Right lung (tissue), 5 donors: ENCODE results near the gene PLCH1. TPM values are rescaled to one million over a fixed set of nuclear protein-coding genes. Genes with fewer than 3 reads are reported as not detected.

Experiments
- DNase-seq, 2 donors: peaks; one replicate each; pipeline ENCODE4 v3.0.0-alpha.2; 2013
- polyA plus RNA-seq, 5 donors: library from polyadenylated mRNA; unstranded; fragments of 120-200 nt; gene quantifications; one replicate each; pipeline versions ENCODE4 v1.2.1 to v1.2.3, GENCODE V29; 2013; ENCODE audit warnings: inconsistent platforms in 1 of 5, low replicate concordance in 1 of 5; ENCODE audit not compliant: insufficient read length in 5 of 5, insufficient read depth in 1 of 5

Gene PLCH1
- polyA plus RNA-seq, 5 donors = 17.2 to 29.5 (median 23.2) TPM

- no peak for DNase-seq
Measured at GRCh38 chr3:155747286-155747945, 2.5 kb upstream of the PLCH1 start.

- no peak for DNase-seq
Measured at GRCh38 chr3:155746703-155747102, 1.8 kb upstream of the PLCH1 start.

- no peak for DNase-seq
Measured at GRCh38 chr3:155745795-155746550, 1.1 kb upstream of the PLCH1 start.

GRCh38 chr3:155744010-155744625, 753 bp downstream of the PLCH1 start:
- DNase-seq = no peak

- DNase-seq = no peak
Measured at GRCh38 chr3:155743606-155744005, 1.3 kb downstream of the PLCH1 start.

- DNase-seq = no peak
Measured at GRCh38 chr3:155742349-155742965, 2.4 kb downstream of the PLCH1 start.

GRCh38 chr3:155741603-155742002, 3.3 kb downstream of the PLCH1 start:
- DNase-seq = no peak

- DNase-seq = no peak
Measured at GRCh38 chr3:155741101-155741500, 3.8 kb downstream of the PLCH1 start.

GRCh38 chr3:155739154-155739553, 5.7 kb downstream of the PLCH1 start:
- no peak for DNase-seq

GRCh38 chr3:155738580-155739076, 6.2 kb downstream of the PLCH1 start:
- DNase-seq = no peak

- peak; percentile 77 to 78 for DNase-seq
Measured at GRCh38 chr3:155737844-155738460, 6.9 kb downstream of the PLCH1 start.

- DNase-seq = no peak
Measured at GRCh38 chr3:155736381-155736780, 8.5 kb downstream of the PLCH1 start.

- DNase-seq = no peak
Measured at GRCh38 chr3:155730843-155731242, 14.0 kb downstream of the PLCH1 start.

- no peak for DNase-seq
Measured at GRCh38 chr3:155727836-155728235, 17.0 kb downstream of the PLCH1 start.

GRCh38 chr3:155714295-155714718, 30.6 kb downstream of the PLCH1 start:
- DNase-seq = no peak

- no peak for DNase-seq
Measured at GRCh38 chr3:155712008-155712407, 32.9 kb downstream of the PLCH1 start.

GRCh38 chr3:155704771-155705559, 39.9 kb downstream of the PLCH1 start:
- no peak for DNase-seq

- DNase-seq = no peak
Measured at GRCh38 chr3:155704061-155704460, 40.8 kb downstream of the PLCH1 start.

GRCh38 chr3:155702745-155703591, 41.9 kb downstream of the PLCH1 start:
- DNase-seq = peak in 1 of 2 donors; percentile 15

- DNase-seq = peak; percentile 33 to 46
Measured at GRCh38 chr3:155701882-155702465, 42.9 kb downstream of the PLCH1 start.
